ENCODE data around the gene AP1M2. TPM values are rescaled to one million over a fixed set of nuclear protein-coding genes. Genes with fewer than 3 reads are reported as not detected.
"Not testable (repeated sequence)": the region's sequence is repeated elsewhere in the genome, so short reads cannot be mapped to it uniquely, and the experiment has no call there.

Gene AP1M2
- total and polyA plus RNA-seq, 2 donors (not counting 3 experiments of a cell fraction or from before 2014, with no cell fraction given): 0.19 TPM; not detected in 1

GRCh38 chr19:10532457-10532856 lies 54.7 kb downstream of the AP1M2 start:
- dilution Hi-C loops (cut with MboI; ENCODE audit: extremely low pct_ligation_motif_present, low sequenced_read_pairs): no loop called here
- no peak overlapping the region for H3K9ac ChIP-seq (replicated peaks; ENCODE audit: extremely low read depth, insufficient read depth, low read length)

GRCh38 chr19:10526887-10527286 lies 60.2 kb downstream of the AP1M2 start:
- H3K4me1 ChIP-seq (ENCODE audit: control insufficient read depth, extremely low read depth, insufficient read depth, low read length); intact Hi-C loops (cut with micrococcal nuclease); H3K27me3 ChIP-seq (ENCODE audit: control insufficient read depth in 2 of 2, insufficient read depth in 2 of 2, low read length in 2 of 2); H4K20me1 ChIP-seq (replicated peaks; ENCODE audit: control insufficient read depth, extremely low read depth, insufficient read depth, low read length); FAIRE-seq; H3K9ac ChIP-seq (replicated peaks; ENCODE audit: extremely low read depth, insufficient read depth, low read length); BruUV-seq (replicated peaks); dilution Hi-C loops (cut with MboI; ENCODE audit: extremely low pct_ligation_motif_present, low sequenced_read_pairs); H3K4me3 ChIP-seq (replicated peaks in 1 of 3; ENCODE audit: insufficient read depth in 1 of 3, low read depth in 1 of 3, low read length in 3 of 3); DNase-seq (ENCODE audit: low read depth, low spot score); H3K79me2 ChIP-seq (ENCODE audit: control insufficient read depth, insufficient read depth, low read length); H2AFZ ChIP-seq (ENCODE audit: low read depth, low read length); H3K36me3 ChIP-seq (ENCODE audit: control insufficient read depth in 2 of 2, extremely low read depth in 1 of 2, insufficient read depth in 2 of 2, low read length in 2 of 2); H3K4me2 ChIP-seq (ENCODE audit: insufficient read depth, low read length); H3K9me3 ChIP-seq (replicated peaks; ENCODE audit: control insufficient read depth, insufficient read depth, low read length); H3K9me1 ChIP-seq (replicated peaks; ENCODE audit: control insufficient read depth, extremely low read depth, insufficient read depth, low read length); H3K27ac ChIP-seq (ENCODE audit: insufficient read depth, low read depth, low read length): not testable (repeated sequence)
- ChIA-PET CTCF (interaction anchor here (1.0 kb wide), 1 partner anchor 9 kb away, joined by 3 read pairs; the partner anchor contains the start of gene S1PR5), POLR2A (interaction anchor here (0.6 kb wide), 1 partner anchor 31 kb away, joined by 3 read pairs; no protein-coding TSS in a partner anchor)

More at GRCh38 chr19:10532457-10532856, 54.7 kb downstream of the AP1M2 start:
- TF ChIP-seq CTCF (IDR thresholded peaks at IDR 0.05; ENCODE audit: extremely low read depth in 1 of 2, insufficient read depth in 1 of 2, low read depth in 1 of 2, low read length in 2 of 2) (no peak), GATA2 (IDR thresholded peaks at IDR 0.05; ENCODE audit: insufficient read depth, insufficient read length, low read depth, low read length) (no peak), EZH2 (IDR thresholded peaks at IDR 0.05; ENCODE audit: borderline replicate concordance, low read depth, low read length, severe bottlenecking) (no peak), MAX (IDR thresholded peaks at IDR 0.05; ENCODE audit: insufficient read depth, insufficient read length) (no peak), MYC (IDR thresholded peaks at IDR 0.05; ENCODE audit: low read depth, low read length) (no peak), POLR2A (IDR thresholded peaks at IDR 0.05; ENCODE audit: low read depth, low read length) (no peak), POLR2AphosphoS5 (IDR thresholded peaks at IDR 0.05; ENCODE audit: insufficient read depth, low read depth, low read length) (no peak), FOS (IDR thresholded peaks at IDR 0.05; ENCODE audit: borderline replicate concordance, insufficient read depth, low read length) (no peak), JUN (IDR thresholded peaks at IDR 0.05; ENCODE audit: borderline replicate concordance, insufficient read depth, insufficient read length, low read depth) (no peak)
- no TSS peak for BruUV-seq (replicated peaks)
- DNase-seq (ENCODE audit: low read depth, low spot score) (no peak), FAIRE-seq (no peak)
- H3K4me2 ChIP-seq (ENCODE audit: insufficient read depth, low read length): no peak overlapping the region
- no peaks in the 10 kb centered on the region for H3K36me3 ChIP-seq (ENCODE audit: control insufficient read depth in 2 of 2, extremely low read depth in 1 of 2, insufficient read depth in 2 of 2, low read length in 2 of 2)
- H3K27me3 ChIP-seq (ENCODE audit: control insufficient read depth in 2 of 2, insufficient read depth in 2 of 2, low read length in 2 of 2): no peaks in the 10 kb centered on the region
- ChIA-PET CTCF (interaction anchor here (0.9 to 1.6 kb wide), 2 partner anchors 9 to 20 kb away, joined by 3 to 4 read pairs; no protein-coding TSS in a partner anchor), POLR2A (no interaction called here)
- no peaks in the 10 kb centered on the region for H3K4me1 ChIP-seq (ENCODE audit: control insufficient read depth, extremely low read depth, insufficient read depth, low read length)
- H2AFZ ChIP-seq (ENCODE audit: low read depth, low read length): no peak overlapping the region
- intact Hi-C loops (cut with micrococcal nuclease): no loop called here
- no peak overlapping the region for H3K27ac ChIP-seq (ENCODE audit: insufficient read depth, low read depth, low read length)
- no peaks in the 10 kb centered on the region for H3K9me3 ChIP-seq (replicated peaks; ENCODE audit: control insufficient read depth, insufficient read depth, low read length)
- H3K4me3 ChIP-seq (replicated peaks in 1 of 3; ENCODE audit: insufficient read depth in 1 of 3, low read depth in 1 of 3, low read length in 3 of 3): no peak overlapping the region
- no peaks in the 10 kb centered on the region for H3K9me1 ChIP-seq (replicated peaks; ENCODE audit: control insufficient read depth, extremely low read depth, insufficient read depth, low read length)
- no peaks in the 10 kb centered on the region for H4K20me1 ChIP-seq (replicated peaks; ENCODE audit: control insufficient read depth, extremely low read depth, insufficient read depth, low read length)
- no peaks in the 10 kb centered on the region for H3K79me2 ChIP-seq (ENCODE audit: control insufficient read depth, insufficient read depth, low read length)

Data from endothelial cell of umbilical vein (primary cell).